ENCODE data around the gene GLIS1. TPM values are rescaled to one million over a fixed set of nuclear protein-coding genes. Genes with fewer than 3 reads are reported as not detected.
A peak's percentile ranks its signal among the peaks of the same experiment; 100 is the strongest.

The GLIS1 gene
- total RNA-seq, 2 donors from 2014 or later, result not detected

DNA sequence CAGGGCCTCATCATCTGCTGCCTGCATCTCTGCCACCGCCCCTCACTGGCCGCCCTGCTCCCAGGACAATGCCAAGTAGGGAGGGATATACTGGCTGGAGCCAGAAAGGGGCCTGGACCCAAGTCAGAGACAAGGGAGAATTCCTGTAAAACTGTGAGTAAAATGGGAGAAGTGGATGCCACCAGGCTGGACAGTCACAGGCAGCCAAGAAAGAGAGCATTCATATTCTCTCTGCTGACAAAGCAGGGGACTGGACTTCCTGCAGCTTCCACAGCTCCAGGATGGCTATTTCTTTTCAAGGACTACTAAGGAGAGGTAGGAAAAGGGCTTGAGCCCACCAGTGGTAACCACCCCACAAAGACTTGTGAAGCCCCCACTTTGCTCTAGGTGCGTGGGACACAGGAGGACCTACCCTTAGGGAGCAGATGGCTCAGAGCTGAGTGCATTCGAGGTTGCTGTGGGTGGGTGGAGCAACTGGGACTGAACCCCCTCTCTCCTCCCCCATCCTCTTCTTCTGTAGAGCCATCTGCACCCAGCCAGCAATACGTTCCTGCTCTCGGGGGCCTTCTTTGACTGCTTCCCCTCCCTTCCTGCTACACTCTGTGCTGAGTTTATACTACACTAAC lies 57.5 kb downstream of the GLIS1 start:
- Mint-ChIP-seq H3K9me3 (no peaks in the 10 kb centered on the region), H3K36me3 (no peaks in the 10 kb centered on the region), H3K27ac (no peak overlapping the region), H3K4me1 (ENCODE audit: low read depth in 2 of 2) (peaks cover 0 to 3% of the 10 kb centered on the region in 2 donors), H3K4me3 (no peak overlapping the region), H3K27me3 (peaks cover 33 to 34% of the 10 kb centered on the region in 2 donors)
- ATAC-seq (no peak), DNase-seq (ENCODE audit: low spot score) (no peak)

DNA sequence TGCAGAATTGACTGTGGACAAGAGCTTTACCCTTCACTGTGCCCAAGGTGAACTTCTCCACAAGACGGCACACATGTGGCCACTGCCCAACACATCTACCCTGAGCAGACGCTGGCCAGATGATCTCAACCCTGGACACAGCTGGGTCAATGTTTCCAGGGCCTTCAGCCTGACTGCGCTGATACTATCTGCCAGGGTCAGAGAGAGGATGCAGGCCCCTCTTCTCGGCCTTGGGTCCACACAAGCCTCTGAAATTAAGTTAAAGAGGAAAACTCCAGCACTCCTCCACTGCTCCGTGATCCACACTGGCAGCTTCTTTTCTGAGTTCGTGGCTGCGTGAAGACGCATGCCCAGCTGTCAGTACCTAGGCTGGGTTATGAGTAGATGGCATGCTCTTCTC lies 58.1 kb downstream of the GLIS1 start:
- Mint-ChIP-seq H3K27ac (no peak overlapping the region), H3K27me3 (peaks cover 27 to 28% of the 10 kb centered on the region in 2 donors), H3K4me1 (ENCODE audit: low read depth in 2 of 2) (peaks cover 0 to 3% of the 10 kb centered on the region in 2 donors), H3K9me3 (no peaks in the 10 kb centered on the region), H3K4me3 (no peak overlapping the region), H3K36me3 (no peaks in the 10 kb centered on the region)
- DNase-seq (ENCODE audit: low spot score) (no peak), ATAC-seq (no peak)

- Mint-ChIP-seq H3K4me3 (no peak overlapping the region), H3K27ac (no peak overlapping the region), H3K27me3 (peaks cover 16% of the 10 kb centered on the region in 2 donors), H3K9me3 (no peaks in the 10 kb centered on the region), H3K4me1 (ENCODE audit: low read depth in 2 of 2) (peaks cover 0 to 3% of the 10 kb centered on the region in 2 donors), H3K36me3 (no peaks in the 10 kb centered on the region)
- ATAC-seq (no peak), DNase-seq (ENCODE audit: low spot score) (no peak)
Measured at GRCh38 chr1:53678938-53679825, 59.8 kb downstream of the GLIS1 start.

DNA sequence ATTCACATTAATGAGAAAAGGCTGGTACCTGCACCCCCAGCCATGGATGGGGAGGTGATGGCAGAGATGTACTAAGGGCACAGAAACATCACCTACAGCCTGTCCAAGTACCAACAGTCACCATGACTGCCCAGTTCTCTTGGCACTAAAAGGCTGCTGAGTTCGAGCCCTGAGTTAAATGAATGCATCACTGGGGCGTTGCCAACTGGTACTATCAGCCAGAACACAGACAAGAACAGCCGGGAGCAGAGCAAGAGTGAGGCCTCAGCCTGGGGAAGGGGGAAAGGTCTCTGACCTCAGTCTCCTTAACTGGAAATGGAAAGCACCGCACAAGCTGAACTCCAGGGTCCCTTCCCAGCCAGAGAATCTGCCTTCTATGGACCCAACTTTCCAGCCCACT lies 60.5 kb downstream of the GLIS1 start:
- no peak for ATAC-seq
- H3K4me3 Mint-ChIP-seq, result no peak overlapping the region

DNA sequence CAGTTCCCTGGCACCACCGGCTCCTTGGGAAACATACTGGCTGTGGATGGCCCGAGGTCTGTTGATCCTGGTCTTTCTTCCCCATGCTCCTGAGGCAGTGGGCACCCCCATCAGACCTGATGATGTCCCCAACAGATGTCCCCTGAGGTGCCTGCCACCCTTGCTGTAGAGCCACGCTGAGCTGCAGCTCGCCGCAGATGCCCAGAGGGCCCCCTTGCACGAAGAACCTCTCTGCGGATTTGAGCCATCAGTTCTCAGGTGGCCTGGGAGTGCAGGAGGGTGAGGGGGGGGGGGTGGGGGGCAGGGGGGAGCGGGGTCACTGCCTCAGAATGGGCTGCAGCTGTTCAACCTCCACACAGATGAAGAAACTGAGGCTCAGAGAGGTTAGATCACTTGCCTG lies 60.9 kb downstream of the GLIS1 start:
- H3K27me3 Mint-ChIP-seq, result peaks cover 15 to 16% of the 10 kb centered on the region in 2 donors
- H3K9me3 Mint-ChIP-seq, result no peaks in the 10 kb centered on the region
- ATAC-seq, result no peak
- no peak overlapping the region for H3K27ac Mint-ChIP-seq
- H3K4me1 Mint-ChIP-seq (ENCODE audit: low read depth in 2 of 2), result peaks cover 0 to 3% of the 10 kb centered on the region in 2 donors
- H3K36me3 Mint-ChIP-seq, result no peaks in the 10 kb centered on the region
- no peak for DNase-seq (ENCODE audit: low spot score)
- no peak overlapping the region for H3K4me3 Mint-ChIP-seq

More for the DNA sequence above, 60.5 kb downstream of the GLIS1 start:
- peaks cover 16% of the 10 kb centered on the region in 2 donors for H3K27me3 Mint-ChIP-seq
- no peaks in the 10 kb centered on the region for H3K36me3 Mint-ChIP-seq
- no peak for DNase-seq (ENCODE audit: low spot score)
- no peak overlapping the region for H3K27ac Mint-ChIP-seq
- H3K9me3 Mint-ChIP-seq, result no peaks in the 10 kb centered on the region
- H3K4me1 Mint-ChIP-seq (ENCODE audit: low read depth in 2 of 2), result peaks cover 0 to 3% of the 10 kb centered on the region in 2 donors

GRCh38 chr1:53677486-53677885 lies 61.5 kb downstream of the GLIS1 start:
- no peaks in the 10 kb centered on the region for H3K9me3 Mint-ChIP-seq
- H3K4me1 Mint-ChIP-seq (ENCODE audit: low read depth in 2 of 2), result peaks cover 0 to 3% of the 10 kb centered on the region in 2 donors
- H3K27me3 Mint-ChIP-seq, result peaks cover 9 to 12% of the 10 kb centered on the region in 2 donors
- H3K36me3 Mint-ChIP-seq, result no peaks in the 10 kb centered on the region
- ATAC-seq (no peak), DNase-seq (ENCODE audit: low spot score) (no peak)
- no peak overlapping the region for H3K4me3 Mint-ChIP-seq
- no peak overlapping the region for H3K27ac Mint-ChIP-seq

GRCh38 chr1:53672785-53673184 lies 66.2 kb downstream of the GLIS1 start:
- Mint-ChIP-seq H3K36me3 (no peaks in the 10 kb centered on the region), H3K27me3 (peaks cover 0 to 2% of the 10 kb centered on the region in 2 donors), H3K9me3 (no peaks in the 10 kb centered on the region), H3K4me3 (no peak overlapping the region), H3K27ac (no peak overlapping the region), H3K4me1 (ENCODE audit: low read depth in 2 of 2) (no peaks in the 10 kb centered on the region)
- DNase-seq (ENCODE audit: low spot score) (no peak), ATAC-seq (peak in 1 of 2 donors; percentile 34)

DNA sequence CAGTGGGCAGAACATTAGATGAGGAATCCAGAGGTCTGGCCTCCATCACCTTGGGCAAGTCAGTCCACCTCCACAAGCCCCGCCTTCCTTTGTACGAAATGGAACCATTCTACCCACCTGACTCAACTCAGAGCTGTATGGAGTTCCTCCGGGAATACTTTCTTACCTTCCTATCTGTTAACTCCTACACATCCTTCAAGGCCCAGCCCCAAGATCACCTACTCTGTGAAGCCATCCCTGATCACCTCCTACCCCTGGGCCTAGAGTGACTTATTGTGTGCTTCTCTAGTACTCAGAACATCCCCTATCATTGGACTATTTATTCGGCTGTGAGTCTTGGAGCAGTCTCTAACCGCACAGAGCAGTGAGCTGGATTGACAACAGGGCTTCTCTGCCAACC lies 66.7 kb downstream of the GLIS1 start:
- H3K9me3 Mint-ChIP-seq, result no peaks in the 10 kb centered on the region
- no peaks in the 10 kb centered on the region for H3K4me1 Mint-ChIP-seq (ENCODE audit: low read depth in 2 of 2)
- H3K27ac Mint-ChIP-seq, result no peak overlapping the region
- H3K4me3 Mint-ChIP-seq, result no peak overlapping the region
- ATAC-seq (no peak), DNase-seq (ENCODE audit: low spot score) (no peak)
- H3K36me3 Mint-ChIP-seq, result no peaks in the 10 kb centered on the region
- H3K27me3 Mint-ChIP-seq, result no peaks in the 10 kb centered on the region

DNA sequence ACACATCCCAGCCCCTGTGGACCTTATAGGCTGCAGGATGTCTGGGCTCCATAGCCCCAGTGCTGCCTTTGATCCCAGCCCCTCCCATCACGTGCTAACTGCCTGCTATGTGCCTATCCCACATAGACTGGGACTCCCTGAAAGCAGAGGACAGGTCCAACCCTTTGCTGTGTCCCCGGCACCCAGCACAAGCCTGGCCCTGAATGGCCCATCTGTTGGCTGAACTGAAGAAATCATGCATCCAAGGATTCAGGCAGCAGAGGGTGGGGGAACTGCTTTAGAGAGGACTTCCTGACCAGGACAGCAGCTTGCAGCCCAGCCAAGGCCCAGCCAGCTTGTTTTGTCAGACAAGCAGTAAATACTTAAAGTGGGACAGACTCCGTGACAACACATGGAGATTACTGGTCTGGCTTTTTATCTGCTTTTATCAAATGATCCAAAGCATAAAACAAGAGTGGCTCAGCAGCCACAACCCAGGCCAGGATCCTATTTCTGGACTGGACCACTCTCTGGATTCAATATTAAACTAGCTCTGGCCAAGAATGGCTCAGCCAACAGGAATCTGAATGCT lies 69.3 kb downstream of the GLIS1 start:
- Mint-ChIP-seq H3K36me3 (no peaks in the 10 kb centered on the region), H3K27me3 (no peaks in the 10 kb centered on the region), H3K27ac (no peak overlapping the region), H3K4me1 (ENCODE audit: low read depth in 2 of 2) (no peaks in the 10 kb centered on the region), H3K4me3 (no peak overlapping the region), H3K9me3 (no peaks in the 10 kb centered on the region)
- DNase-seq (ENCODE audit: low spot score) (no peak), ATAC-seq (no peak)

DNA sequence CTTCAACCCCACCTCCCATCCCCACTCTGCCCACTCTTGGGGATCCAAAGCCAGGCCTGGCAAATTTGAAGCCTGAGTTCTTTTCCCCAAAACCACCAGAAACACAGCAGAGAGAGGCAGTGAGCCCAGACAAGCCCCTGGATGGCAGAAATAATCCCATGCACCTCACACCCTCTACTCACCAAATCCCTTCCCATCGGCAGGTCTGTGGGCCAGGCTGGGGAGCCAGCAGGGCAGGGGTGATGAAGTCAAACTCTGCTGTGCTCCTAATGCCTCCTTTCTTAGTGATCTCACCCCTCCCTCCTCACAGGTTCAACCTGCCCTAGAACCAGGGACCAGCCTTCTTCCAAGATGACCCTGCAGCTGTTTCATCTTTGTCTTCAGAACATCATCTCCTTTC lies 72.4 kb downstream of the GLIS1 start:
- no peaks in the 10 kb centered on the region for H3K4me1 Mint-ChIP-seq (ENCODE audit: low read depth in 2 of 2)
- no peak overlapping the region for H3K27ac Mint-ChIP-seq
- no peaks in the 10 kb centered on the region for H3K9me3 Mint-ChIP-seq
- no peak overlapping the region for H3K4me3 Mint-ChIP-seq
- ATAC-seq (no peak), DNase-seq (ENCODE audit: low spot score) (no peak)
- no peaks in the 10 kb centered on the region for H3K27me3 Mint-ChIP-seq
- H3K36me3 Mint-ChIP-seq, result no peaks in the 10 kb centered on the region

DNA sequence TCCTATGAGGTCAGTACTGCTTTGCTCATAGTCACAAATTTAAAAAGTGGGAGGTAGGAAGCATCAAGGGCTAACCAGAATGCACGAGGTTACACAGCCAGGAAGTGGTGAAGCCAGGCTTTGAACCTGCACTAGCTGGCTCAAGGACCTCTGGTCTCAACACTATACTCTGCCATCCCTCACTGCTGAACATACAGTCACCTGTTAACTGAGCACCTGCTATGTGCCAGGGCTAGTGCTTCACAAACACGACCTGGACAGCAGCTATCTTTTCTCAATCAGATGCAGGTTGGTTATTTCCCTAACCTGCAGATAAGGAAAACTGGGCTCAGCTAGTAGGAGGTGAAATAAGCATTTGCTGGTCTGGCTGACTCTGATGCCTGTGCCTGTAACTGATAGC lies 73.0 kb downstream of the GLIS1 start:
- Mint-ChIP-seq H3K4me1 (ENCODE audit: low read depth in 2 of 2) (no peaks in the 10 kb centered on the region), H3K27ac (no peak overlapping the region), H3K9me3 (no peaks in the 10 kb centered on the region), H3K4me3 (no peak overlapping the region), H3K36me3 (no peaks in the 10 kb centered on the region), H3K27me3 (no peaks in the 10 kb centered on the region)
- DNase-seq (ENCODE audit: low spot score), result no peak
- ATAC-seq, result no peak

- Mint-ChIP-seq H3K4me3 (no peak overlapping the region), H3K27me3 (no peaks in the 10 kb centered on the region), H3K27ac (no peak overlapping the region), H3K36me3 (no peaks in the 10 kb centered on the region), H3K9me3 (no peaks in the 10 kb centered on the region), H3K4me1 (ENCODE audit: low read depth in 2 of 2) (no peaks in the 10 kb centered on the region)
- no peak for ATAC-seq
- no peak for DNase-seq (ENCODE audit: low spot score)
Measured at GRCh38 chr1:53663529-53664300, 75.2 kb downstream of the GLIS1 start.

DNA sequence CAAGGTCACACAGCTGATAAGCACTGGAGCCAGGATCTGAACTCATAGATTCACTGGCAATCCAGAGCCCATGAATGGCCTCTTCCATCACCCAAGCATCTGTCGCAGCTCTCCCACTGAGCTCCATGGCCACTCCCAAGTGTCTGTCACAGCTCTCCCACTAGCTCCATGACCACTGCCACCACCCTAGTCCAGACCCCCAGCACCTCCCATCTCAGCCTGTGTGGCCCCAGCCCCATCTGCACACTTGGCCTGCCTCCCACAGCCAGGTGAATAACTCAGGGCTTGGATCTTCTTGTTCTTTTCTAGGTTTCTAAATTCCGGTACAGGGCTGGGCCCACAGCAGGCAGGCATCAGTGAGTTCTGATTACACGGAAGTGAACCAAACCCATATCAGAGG lies 76.0 kb downstream of the GLIS1 start:
- Mint-ChIP-seq H3K9me3 (no peaks in the 10 kb centered on the region), H3K36me3 (no peaks in the 10 kb centered on the region), H3K4me1 (ENCODE audit: low read depth in 2 of 2) (no peaks in the 10 kb centered on the region), H3K27me3 (no peaks in the 10 kb centered on the region), H3K4me3 (no peak overlapping the region), H3K27ac (no peak overlapping the region)
- no peak for DNase-seq (ENCODE audit: low spot score)
- no peak for ATAC-seq

Measured in natural killer cell treated with Interleukin-12 subunit alpha and Interleukin-12 subunit beta and Interleukin-15 and Interleukin-18, amount 100 ng/mL, for 72 hours (primary cell).